ENCODE results near the gene ZNF565.
A peak's percentile ranks its signal among the peaks of the same experiment; 100 is the strongest.
"Not testable (repeated sequence)": the region's sequence is repeated elsewhere in the genome, so short reads cannot be mapped to it uniquely, and the experiment has no call there.

Gene ZNF565

DNA sequence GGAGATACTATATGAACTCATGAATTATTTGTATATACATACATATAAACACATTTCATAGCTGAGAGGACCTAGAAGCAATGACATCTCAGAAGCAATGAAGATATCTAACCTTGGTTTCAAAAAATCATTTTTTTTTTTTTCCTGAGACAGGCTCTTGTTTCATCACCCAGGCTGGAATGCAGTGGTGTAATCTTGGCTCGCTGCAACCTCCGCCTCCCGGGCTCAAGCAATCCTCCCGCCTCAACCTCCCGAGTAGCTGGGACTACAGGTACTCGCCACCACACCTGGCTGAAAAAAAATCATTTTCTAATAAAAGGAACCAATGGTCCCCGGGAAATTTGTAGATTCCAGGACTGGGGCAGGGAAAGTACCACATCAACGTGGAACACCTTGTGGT, 4.0 kb downstream of the ZNF565 start:
- no peak for DNase-seq

GRCh38 chr19:36209372-36209771, 5.1 kb downstream of the ZNF565 start:
- no peak for DNase-seq

DNA sequence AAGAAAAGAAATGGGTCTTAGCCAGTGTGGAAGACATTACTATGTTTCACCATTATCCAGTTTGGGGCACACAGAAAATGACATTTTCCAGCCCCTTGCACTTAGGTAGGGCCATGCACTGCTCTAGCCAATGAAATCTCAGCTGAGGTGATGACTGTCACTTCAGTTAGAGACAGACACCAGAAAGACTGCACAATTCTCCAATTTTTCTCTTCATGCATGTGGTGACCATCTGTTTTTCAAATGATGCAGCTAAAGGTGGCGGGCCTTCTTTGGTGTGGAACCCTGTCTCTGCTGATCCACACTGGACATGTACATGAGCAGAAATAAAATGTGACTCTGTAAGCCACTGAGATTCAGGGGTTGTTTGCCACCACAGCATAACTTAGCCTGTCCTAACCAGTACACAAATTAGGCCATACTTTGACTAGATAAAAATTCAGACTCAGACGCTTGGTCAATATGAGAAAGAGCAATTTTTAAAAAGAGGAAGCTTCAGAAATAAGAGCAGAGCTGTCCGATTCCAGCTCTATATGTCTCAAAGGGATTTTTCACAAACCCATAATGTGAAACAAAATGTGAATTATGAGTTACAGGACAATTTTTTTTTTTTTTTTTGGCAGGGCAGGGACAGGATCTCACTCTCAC, 6.7 kb downstream of the ZNF565 start:
- no peak for DNase-seq

DNA sequence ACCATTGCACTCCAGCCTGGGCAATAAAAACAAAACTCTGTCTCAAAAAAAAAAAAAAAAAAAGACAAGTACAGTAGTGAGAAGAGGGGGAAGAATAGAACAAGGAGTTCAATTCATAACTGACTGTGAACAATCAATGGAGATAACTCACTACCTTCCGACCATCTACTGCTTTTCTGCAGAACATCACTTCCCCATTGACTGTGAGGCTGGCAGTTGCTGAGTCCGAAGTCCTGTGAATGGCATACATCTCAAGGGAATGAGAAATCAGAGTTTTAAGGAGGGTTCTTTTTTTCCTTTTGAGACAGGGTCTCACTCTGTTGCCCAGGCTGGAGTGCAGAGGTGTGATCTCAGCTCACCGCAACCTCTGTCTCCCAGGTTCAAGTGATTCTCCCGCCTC, 11.2 kb downstream of the ZNF565 start:
- DNase-seq: no peak

DNA sequence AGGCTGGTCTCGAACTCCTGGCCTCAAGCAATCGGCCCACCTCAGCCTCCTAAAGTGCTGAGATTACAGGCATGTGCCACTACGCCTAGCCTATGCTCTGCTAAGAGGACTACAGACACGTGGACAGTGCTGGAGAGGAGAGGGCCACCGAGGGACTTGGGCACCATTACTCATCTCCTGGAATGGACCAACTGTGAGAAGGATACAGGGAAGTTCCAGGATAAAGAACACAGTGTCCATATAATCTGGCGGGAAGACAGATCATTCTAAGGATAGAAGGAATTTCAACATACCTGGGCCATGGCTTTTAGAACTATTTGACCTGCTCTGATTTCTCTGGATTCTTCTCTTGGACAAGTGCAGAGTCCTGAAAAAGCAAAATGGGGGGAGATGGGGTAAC, 12.8 kb downstream of the ZNF565 start:
- DNase-seq: no peak

DNA sequence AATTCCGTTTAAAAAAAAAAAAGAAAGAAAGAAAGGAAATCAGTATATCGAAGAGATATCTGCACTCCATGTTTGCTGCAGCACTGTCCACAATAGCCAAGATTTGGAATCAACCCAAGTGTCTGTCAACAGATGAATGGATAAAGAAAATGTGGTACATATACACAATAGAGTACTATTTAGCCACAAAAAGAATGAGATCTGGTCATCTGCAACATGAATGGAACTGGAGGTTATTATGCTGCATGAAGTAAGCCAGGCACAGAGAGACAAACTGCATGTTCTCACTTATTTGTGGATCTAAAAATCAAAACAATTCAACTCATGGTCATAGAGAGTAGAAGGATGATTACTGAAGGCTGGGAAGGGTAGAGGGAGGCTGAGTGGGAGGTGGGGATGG, 16.3 kb downstream of the ZNF565 start:
- DNase-seq: no peak

DNA sequence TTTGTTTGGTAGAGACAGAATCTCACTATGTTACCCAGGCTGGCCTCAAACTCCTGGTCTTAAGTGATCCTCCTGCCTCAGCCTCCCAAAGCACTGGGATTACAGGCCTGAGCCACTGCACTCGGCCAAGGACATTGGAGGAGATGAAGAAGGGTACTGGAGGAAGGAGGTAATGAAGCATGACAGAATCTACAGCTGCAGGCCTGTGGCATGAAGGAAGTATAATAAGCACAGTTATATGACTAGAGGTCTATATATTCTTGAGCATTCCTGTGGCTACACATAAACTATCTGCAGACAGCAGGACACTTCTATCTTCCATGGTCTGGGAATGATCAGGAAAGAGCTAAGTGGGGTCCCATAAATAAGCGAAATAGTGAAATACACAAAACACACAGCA, 18.2 kb downstream of the ZNF565 start:
- no peak for DNase-seq

GRCh38 chr19:36186722-36187121, 27.7 kb downstream of the ZNF565 start:
- not testable (repeated sequence) for DNase-seq

DNA sequence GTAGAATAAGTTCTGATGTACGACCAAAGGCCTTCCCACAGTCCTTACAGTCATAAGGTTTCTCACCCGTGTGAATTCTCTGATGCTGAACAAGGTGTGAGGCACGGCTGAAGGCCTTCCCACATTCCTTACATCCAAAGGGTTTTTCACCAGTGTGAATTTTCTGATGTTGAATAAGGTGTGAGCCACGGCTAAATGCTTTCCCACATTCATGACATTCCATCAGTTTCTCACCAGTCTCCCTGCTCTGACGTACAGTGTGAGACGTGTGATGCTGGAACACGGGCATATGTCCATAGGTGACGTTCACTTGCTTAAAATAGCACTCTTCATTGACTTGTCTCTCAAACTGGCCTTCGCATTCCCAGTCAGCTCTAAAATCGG, 31.2 kb downstream of the ZNF565 start:
- no peak for DNase-seq

DNA sequence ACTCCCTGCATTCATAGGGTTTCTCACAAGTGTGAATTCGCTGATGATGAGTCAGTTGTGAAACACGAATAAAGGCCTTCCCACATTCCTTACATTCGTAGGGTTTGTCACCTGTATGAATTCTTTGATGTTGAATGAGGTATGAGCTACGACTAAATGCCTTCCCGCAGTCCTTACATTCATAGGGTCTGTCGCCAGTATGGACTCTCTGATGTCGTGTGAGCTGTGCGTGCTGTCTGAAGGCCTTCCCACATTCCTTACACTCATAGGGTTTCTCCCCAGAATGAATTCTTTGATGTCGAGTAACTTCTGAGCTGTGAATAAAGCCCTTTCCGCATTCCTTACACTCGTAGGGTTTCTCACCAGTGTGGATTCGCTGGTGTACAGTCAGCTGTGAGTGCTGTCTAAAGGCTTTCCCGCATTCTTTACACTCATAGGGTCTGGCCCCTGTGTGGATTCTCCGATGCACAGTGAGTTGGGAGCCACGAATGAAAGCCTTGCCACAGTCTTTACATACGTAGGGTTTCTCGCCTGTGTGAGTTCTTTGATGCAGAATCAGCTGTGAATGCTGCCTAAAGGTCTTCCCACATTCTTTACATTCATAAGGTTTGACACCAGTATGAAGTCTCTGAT, 31.7 kb downstream of the ZNF565 start:
- no peak for DNase-seq

GRCh38 chr19:36179077-36179476, 35.4 kb downstream of the ZNF565 start:
- not testable (repeated sequence) for DNase-seq

DNA sequence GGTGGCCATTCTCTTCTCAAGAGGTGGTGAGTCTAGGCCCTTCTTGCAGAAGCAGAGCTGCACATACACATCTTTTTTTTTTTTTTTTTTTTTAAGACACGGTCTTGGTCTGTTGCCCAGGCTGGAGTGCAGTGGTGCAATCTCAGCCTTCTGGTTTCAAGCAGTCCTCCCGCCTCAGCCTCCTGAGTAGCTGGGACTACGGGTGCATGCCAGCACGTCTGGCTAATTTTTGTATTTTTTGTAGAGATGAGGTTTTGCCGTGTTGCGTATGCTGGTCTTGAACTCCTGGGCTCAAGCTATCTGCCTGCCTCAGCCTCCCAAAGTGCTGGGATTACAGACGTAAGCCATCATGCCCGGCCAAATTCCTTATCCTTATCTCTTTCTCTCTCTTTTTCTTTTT, 40.6 kb downstream of the ZNF565 start:
- not testable (repeated sequence) for DNase-seq

- no peak for DNase-seq
Measured at GRCh38 chr19:36172852-36173251, 41.6 kb downstream of the ZNF565 start.

DNA sequence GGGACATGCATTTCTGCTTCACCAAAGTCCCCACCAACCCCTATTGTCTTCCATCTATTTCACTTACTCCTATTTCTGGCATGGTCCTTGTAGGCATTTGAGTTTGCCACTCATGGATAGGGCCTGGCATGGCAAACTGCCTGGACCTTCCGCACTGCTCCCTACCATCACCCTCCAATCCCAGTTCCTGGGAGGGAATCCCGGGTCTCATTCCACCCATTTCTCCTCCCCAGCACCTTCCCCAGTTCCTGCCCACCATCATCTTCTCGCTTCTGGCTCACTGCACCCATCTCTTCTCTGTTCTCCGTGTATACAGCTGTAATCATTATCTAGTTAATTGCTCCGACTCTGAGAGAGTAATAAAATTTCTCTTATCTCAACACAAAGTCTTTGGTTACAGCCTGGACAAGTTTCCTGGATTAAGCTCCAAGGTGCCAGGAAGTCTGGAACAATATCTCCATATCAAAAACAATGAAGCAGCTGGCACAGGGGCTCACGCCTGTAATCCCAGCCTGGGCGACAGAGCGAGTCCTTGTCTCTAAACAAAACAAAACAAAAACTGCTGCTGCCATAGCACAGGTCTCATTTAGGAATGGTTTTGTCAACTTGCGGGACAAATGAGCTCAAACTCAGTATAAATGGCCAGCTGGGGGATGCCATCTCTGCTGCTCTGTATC, 45.2 kb downstream of the ZNF565 start:
- peak; percentile 38 to 68 for DNase-seq

GRCh38 chr19:36163813-36164212, 50.7 kb downstream of the ZNF565 start:
- no peak for DNase-seq

- DNase-seq: no peak
Measured at GRCh38 chr19:36160821-36161596, 53.5 kb downstream of the ZNF565 start.

GRCh38 chr19:36153126-36153525, 61.3 kb downstream of the ZNF565 start:
- DNase-seq: no peak

- no peak for DNase-seq
Measured at GRCh38 chr19:36152352-36153091, 61.9 kb downstream of the ZNF565 start, which contains the start of gene COX7A1. Gene COX7A1 (minus strand): TSS chr19:36152447. CDS start chr19:36152407, 40 bp downstream.

- DNase-seq: no peak
Measured at GRCh38 chr19:36152019-36152351, 62.5 kb downstream of the ZNF565 start.

GRCh38 chr19:36151144-36152018, 63.1 kb downstream of the ZNF565 start:
- no peak for DNase-seq

DNA sequence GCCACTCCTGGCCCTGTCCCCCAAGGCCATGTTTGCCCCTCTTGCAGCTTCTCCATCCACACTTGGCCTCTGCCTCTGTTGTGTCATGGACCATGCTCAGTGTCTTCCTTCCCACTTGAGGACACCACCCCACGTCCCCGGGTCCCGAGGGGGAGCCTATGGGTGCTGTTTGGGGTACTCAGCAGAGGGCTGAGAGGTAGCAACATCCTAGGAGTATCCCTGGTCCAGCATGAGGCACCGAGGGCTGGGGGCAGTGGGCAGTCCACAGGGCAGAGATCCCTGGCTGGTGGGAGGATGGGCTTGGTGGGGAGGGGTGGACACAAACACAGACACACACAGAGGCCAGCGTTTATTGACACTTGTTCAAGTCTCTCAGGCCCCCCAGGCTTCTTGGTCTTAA, 63.9 kb downstream of the ZNF565 start:
- DNase-seq: no peak

Measured in NCI-H1930 (cell line).